GM19467 (cell line): ENCODE results near the gene ZNF362.

Source experiments
- ATAC-seq: cut with Tn5 transposase; IDR thresholded peaks from one replicate; pipeline ENCODE4 v1.9.1; 2021; ENCODE audit warnings: mild to moderate bottlenecking, moderate library complexity; ENCODE audit not compliant: unreplicated experiment

ZNF362 gene

GRCh38 chr1:33244143-33244808 is 12.0 kb upstream of the ZNF362 start:
- ATAC-seq, result no peak

- no peak for ATAC-seq
Observed at GRCh38 chr1:33244809-33245186, 11.5 kb upstream of the ZNF362 start.

GRCh38 chr1:33246171-33246570 is 10.1 kb upstream of the ZNF362 start:
- ATAC-seq, result no peak

- no peak for ATAC-seq
Observed at GRCh38 chr1:33247545-33247944, 8.7 kb upstream of the ZNF362 start.

GRCh38 chr1:33248244-33248643 is 8.0 kb upstream of the ZNF362 start:
- ATAC-seq, result no peak

- no peak for ATAC-seq
Observed at GRCh38 chr1:33249422-33249821, 6.9 kb upstream of the ZNF362 start.

- no peak for ATAC-seq
Observed at GRCh38 chr1:33250217-33250616, 6.1 kb upstream of the ZNF362 start.

GRCh38 chr1:33250724-33251123 is 5.6 kb upstream of the ZNF362 start:
- ATAC-seq, result no peak

GRCh38 chr1:33254491-33254890 is 1.8 kb upstream of the ZNF362 start:
- ATAC-seq, result no peak

- ATAC-seq, result no peak
Observed at GRCh38 chr1:33255347-33256220, 708 bp upstream of the ZNF362 start.

GRCh38 chr1:33256221-33256470 is 146 bp upstream of the ZNF362 start:
- ATAC-seq, result no peak

- no peak for ATAC-seq
Observed at GRCh38 chr1:33257207-33257771, 997 bp downstream of the ZNF362 start.

GRCh38 chr1:33257772-33258712 is 1.8 kb downstream of the ZNF362 start:
- no peak for ATAC-seq

- ATAC-seq, result no peak
Observed at GRCh38 chr1:33258788-33259274, 2.5 kb downstream of the ZNF362 start.

GRCh38 chr1:33259879-33260278 is 3.6 kb downstream of the ZNF362 start:
- no peak for ATAC-seq

- no peak for ATAC-seq
Observed at GRCh38 chr1:33260439-33260838, 4.1 kb downstream of the ZNF362 start.

GRCh38 chr1:33261344-33261743 is 5.1 kb downstream of the ZNF362 start:
- no peak for ATAC-seq

GRCh38 chr1:33263890-33264504 is 7.7 kb downstream of the ZNF362 start:
- ATAC-seq, result no peak

- ATAC-seq, result no peak
Observed at GRCh38 chr1:33265780-33266605, 9.7 kb downstream of the ZNF362 start.

GRCh38 chr1:33266766-33267165 is 10.5 kb downstream of the ZNF362 start:
- ATAC-seq, result no peak
